HG03442 (cell line): Measurements from ENCODE around the gene INSC.
"Not testable (repeated sequence)": the region's sequence is repeated elsewhere in the genome, so short reads cannot be mapped to it uniquely, and the experiment has no call there.

Experiments
- ATAC-seq: cut with Tn5 transposase; IDR thresholded peaks from one replicate; pipeline ENCODE4 v1.9.1; 2021; ENCODE audit warnings: mild to moderate bottlenecking, moderate library complexity; ENCODE audit not compliant: unreplicated experiment

The INSC gene, protein sequence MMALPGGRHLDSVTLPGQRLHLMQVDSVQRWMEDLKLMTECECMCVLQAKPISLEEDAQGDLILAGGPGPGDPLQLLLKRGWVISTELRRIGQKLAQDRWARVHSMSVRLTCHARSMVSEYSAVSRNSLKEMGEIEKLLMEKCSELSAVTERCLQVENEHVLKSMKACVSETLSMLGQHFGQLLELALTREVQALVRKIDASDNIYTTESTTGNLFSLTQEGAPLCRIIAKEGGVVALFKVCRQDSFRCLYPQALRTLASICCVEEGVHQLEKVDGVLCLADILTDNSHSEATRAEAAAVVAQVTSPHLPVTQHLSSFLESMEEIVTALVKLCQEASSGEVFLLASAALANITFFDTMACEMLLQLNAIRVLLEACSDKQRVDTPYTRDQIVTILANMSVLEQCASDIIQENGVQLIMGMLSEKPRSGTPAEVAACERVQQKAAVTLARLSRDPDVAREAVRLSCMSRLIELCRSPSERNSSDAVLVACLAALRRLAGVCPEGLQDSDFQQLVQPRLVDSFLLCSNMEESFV

DNA sequence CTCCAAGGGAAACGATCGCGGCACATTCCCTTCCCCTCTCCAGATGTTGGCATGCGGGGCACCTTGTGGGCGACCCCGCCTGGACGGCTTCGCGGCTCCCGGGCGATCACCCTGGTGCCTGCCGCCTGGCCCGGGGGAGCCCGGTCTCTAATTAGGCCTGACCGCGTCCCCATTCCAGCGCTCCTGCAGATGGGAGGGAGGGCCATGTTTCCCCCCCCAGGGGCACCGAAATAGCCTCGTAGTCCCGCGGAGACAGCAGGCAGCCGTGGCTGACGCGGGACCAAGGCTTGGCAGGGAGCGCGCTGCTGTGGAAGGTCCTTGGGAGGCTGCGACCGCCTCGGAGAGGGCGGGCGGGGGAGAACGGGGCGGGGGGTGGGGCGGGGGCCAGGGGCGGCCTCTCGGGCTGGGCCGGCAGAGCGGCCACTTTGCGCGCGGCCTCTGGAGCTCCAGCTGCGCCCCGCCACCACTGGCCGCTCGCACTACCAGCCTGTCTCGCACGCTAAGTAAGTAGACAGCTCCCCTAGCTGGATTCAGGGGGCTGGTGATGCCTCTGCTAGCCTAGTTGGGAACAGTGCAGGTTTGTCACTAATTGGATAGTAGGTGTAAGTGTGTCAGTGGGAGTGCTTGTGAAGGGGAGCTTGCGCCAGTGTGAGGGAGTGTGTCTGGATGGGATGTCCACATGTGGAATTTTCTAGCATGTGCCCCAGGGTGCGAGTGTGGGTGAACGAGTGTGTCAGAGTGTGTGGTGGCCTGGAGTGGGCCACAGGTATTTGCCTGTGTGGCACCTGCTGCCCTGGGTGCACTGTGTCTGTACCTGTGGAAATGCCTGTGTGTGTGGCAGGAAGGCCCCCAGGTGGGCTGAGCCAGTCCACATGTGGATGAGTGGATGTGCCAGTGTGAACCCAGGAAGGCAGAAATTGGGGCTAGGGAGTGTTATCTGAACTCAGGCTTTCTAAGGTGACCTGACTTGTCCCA is at the start of gene INSC:
INSC (plus strand) TSS at position 423 of the 975 bp plus-strand sequence. CDS start 34,252 bp downstream, outside the sequence.
- ATAC-seq = no peak

DNA sequence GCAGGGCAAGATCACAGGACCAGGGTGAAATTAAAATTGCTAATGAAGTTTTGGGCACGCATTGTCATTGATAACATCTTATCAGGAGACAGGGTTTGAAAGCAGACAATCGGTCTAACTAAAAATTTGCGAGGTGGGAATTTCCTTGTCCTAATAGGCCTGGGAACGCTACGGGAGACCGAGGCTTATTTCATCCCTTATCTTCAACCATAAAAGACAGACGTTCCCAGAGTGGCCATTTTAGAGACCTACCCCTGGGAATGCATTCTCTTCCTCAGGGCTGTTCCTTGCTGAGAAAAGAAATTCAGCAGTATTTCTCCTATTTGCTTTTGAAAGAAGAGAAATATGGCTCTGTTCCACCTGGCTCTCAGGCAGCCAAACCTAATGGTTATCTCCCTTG is 45.0 kb upstream of the INSC start:
- not testable (repeated sequence) for ATAC-seq

DNA sequence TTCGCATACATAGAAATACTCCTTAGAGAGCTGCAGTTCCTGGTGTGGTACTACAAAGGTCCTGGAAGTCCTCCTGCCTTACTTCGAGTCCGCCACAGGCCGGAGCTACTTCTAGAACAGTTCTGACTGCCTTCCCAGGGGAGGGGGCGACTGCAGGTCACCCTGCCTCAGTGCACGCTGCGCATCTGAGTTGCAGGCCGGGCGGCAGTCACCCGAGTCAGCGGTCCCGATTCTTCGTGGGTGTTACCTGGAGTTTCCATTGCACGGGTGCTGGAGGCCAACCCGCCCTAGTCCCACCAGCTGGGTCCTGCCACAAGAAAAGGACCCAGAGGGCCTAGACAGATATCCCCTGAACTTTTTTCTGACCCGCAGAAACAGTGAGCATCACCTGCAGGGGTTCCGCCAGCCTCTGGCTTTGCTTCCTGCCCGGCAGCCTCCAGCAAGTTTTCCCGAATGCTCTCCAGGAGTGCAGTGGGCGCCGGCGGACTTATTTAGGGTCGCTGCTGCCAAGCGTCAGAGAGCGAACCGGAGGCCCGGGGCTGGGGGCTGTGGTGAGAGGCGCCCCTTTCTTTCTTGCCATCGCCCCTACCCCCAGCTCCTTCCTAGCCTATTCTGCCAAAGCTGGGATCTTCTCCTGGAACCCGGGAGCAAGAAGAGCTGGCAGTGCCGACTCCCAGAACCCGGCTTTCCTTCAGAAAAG is 43.0 kb upstream of the INSC start:
- ATAC-seq = no peak

DNA sequence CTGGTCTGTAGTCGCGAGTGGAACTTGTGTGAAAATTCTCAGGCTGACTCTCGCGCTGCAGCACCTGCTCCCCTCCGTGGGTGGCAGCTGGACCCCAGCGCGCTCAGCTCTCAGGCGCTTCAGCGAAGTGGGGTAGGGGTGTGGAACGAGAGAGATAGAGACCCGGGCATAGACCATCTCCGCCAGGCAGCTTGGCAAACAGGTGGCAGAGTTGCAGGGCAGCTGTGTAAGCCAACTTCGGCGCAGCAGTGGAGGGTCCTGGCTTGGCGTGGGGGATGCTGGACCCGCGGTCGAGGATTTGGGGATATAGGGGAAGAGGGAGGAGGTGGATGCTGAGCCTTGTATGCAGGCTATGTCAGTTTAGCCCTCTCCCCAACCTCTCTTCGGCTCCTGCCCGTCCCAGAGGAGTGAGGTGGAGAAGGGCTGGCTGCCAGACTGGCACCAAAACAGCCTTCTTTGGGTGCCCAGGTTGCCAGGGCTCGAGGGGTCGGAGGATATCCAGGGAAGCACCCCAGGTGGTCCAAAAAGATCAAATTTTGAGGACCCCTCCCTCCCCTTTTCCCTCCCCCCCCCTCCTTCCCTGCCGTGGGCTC is 42.1 kb upstream of the INSC start:
- no peak for ATAC-seq

DNA sequence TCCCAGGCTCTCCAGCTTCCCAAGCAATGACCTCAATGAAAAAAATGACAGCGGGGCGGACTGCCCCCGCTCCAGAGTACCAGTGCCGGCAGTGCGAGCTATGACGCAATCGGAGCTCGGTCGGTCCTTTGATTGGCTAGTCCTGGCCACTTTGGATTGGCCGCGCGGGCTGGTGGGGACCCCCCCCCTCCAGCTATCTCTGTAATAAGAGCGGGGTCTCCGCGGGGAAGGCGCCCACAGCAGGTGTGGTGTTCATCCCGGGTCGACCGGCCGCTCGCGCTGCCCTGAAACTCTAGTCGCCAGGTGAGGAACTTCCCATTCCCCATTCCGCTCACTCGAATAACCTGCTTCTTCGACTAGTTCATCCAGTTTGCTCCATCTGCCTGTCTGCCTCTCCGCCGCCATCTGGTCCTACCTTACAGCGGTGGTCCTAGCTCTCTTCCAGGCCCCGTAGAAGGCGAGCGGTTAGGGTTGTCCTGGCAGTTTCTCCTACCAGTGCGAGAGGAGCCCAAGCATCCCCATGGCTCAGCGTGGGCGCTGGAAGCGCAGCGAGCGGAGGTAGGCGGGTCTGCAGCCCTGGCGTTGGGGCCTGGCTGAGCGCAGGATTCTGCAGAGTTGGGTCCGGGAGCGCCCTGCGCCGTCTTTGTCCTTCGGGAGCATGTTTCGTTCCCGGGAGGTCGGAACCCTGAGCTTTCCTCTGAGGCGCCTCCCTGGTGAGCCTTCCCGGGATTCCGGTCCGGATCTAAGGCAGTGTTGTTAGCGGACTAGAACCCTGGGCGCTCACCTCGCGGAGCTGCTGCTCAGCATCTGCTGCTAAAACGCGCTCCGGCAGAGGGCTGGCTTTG is 41.1 kb upstream of the INSC start, which contains the start of gene CALCB:
CALCB (plus strand) TSS at position 233 of the 845 bp plus-strand sequence. CDS start 1,126 bp downstream, outside the sequence.
- ATAC-seq = no peak

DNA sequence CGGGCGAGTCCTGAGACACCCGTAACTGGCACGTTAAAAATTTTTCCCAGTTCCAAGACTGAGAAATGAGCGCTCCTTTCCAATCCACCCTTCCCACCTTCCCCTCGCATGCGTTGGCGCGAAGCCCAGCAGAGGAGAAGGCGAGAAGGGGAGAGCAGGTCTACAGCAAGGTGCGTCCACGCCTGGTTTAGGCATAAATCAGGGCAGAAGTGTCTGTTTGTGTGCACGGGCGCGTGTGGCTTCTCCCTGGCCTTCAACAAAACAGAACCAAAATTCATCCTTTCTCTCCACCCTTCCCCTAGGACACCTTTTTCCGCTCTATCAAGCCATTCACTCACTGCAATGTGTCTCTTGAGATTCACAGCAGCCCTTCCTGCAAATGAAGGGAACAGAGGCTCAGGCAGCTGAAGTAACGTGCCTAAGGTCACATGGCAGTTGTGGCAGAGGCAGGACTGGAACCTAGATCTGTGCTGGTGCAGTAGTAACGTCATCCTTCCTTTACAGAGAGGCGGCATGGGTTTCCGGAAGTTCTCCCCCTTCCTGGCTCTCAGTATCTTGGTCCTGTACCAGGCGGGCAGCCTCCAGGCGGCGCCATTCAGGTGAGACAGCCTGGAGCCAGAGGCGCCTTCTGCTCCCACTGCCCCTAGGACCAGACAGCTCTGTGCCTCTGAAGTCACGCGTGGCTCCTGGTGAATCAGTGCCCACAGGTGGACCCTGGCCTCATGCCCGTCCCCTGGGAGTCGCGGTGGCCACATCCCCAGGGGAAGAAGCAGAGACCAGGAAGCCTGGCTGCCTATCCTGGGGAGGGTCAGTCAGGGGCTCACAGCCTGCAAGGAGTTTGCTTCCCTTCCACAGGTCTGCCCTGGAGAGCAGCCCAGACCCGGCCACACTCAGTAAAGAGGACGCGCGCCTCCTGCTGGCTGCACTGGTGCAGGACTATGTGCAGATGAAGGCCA is 40.2 kb upstream of the INSC start:
- peak; percentile 93 for ATAC-seq

DNA sequence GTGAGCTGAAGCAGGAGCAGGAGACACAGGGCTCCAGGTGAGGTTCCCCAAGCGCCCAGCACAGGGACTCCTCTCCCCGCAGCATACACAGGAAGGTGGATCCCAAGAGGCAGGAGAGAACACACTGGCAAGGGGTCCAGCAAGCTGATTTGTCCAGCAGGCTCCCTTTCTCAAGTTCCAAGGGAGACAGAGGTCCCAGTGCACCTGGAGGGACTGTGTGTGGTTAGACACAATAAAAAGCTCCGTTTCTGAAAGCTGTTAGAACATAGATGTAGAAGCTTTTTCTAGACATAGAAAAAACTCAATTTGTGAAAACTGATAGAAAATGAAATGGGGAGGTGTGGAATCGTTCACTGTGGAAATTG is 39.6 kb upstream of the INSC start:
- no peak for ATAC-seq

DNA sequence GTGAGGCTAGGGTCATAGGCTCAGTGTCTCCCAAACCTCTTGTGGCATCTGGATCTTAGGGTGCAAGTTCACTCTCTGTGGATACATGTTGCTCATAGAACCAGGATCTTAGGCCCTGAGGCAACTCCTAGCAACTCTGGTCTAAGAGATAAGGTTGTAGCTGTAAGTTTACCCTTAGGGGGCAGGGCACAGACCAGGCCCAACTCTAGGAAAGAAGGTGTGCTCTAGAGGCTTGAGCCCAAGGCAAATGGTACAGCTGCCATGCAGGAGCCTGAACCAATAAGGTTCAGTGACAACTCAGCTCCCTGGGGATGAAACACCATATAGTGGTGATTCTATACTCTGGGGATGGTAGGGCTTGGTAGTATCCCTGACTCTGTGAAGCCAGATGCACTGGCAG is 23.5 kb upstream of the INSC start:
- no peak for ATAC-seq

DNA sequence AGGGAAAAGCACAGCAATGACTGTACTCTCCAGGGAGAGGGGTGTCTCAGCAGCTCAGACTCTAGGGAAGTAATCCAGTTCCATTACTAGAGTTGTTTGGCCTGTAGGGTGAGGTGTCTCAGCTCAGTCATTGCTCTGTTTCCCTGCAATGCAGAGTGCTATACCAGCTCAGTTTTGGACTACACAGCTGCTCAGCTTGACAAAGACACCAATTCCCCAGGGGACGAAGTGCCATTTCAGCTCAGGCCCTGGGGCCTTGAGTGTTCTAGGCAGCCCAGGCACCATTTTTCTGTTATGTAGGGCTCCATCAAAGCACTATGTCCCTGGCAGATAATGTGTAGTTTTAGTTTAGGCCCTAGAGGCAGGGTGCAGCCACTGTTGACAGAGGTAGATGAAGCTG is 23.1 kb upstream of the INSC start:
- no peak for ATAC-seq

DNA sequence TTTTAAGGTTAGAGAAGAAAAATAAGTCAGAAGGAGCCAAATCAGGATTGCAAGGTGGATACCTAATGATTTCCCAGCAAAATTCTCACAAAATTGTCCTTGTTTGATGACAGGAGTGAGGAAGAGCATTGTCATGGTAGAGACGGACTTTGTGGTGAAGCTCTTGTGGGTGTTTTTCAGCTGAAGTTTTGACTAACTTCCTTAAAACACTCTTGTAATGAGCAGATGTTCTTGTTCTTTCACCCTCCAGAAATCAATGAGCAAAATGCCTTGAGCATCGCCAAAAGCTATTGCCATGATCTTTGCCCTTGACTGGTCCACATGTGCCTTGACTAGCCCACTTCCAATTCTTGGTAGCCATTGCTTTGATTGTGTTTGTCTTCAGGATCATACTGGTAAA is 21.3 kb upstream of the INSC start:
- ATAC-seq = peak; percentile 85

DNA sequence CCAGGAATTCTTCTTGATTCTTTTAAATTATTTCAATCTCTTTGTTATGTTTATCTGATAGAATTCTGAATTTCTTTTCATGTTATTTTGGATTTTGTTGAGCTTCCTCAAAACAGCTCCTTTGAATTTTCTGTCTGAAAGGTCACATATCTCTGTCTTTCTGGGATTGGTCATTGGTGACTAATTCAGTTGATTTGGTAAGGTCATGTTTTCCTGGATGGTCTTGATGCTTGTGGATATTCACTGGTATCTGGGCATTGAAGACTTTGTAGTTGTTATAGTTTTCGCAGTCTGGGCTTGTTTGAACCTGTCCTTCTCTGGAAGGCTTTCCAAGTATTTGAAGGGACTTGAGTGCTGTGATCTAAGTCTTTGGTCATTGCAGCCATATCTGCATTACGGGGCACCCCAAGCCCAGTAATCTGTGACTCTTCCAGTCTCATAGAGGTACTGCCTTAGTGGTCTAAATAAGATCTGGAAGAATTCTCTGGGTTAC is 18.9 kb upstream of the INSC start:
- no peak for ATAC-seq

DNA sequence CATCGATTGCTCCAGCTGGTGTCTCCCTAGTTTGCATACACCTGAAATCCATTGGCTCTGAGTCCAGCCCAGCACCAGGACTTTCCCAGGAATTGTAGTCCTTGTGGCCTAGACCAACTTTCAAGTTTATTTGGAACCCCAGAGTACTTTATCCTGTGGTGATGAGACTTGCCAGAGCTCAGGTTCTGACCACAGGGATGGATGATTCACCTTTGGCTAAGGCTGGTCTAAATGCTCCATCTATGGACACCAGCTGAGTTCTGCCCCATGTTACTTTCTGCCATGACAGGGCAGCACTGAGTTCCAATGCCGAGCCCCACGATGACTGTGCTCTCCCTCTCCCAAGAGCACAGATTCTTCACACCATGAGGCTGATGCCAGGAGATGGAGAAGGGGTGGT is 17.3 kb upstream of the INSC start:
- ATAC-seq = no peak

DNA sequence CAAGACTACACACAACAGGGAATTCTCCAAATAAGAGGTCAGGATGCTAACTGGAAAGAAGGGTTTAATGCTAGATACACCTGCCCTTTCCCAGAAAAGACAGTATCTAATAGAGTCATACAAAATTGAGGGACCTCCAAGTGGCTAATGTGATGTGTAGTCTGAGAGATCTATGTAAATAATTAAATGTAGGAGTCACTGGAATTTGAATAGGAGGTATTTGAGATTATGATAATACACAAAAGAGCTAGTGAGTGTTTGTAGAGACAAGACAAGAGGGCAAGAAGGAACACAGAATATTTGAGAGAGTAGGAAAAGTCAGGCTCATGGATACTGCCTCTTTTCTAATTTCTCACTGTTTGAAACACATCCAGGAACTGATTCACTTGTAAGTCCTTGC is 15.5 kb upstream of the INSC start:
- ATAC-seq = no peak

GRCh38 chr11:15101072-15101709 is 13.5 kb upstream of the INSC start:
- ATAC-seq = peak; percentile 80

- no peak for ATAC-seq
Observed at GRCh38 chr11:15104166-15104565, 10.6 kb upstream of the INSC start.

- ATAC-seq = no peak
Observed at GRCh38 chr11:15106201-15106965, 8.3 kb upstream of the INSC start.
